ENCODE measurements around the gene WFIKKN1. TPM values are rescaled to one million over a fixed set of nuclear protein-coding genes. Genes with fewer than 3 reads are reported as not detected.

WFIKKN1 gene
- total and polyA plus RNA-seq, 2 of the 4 experiments (the other 2 are of a cell fraction) = 0.10 TPM; not detected in 1

GRCh38 chr16:582218-582613 is 48.6 kb upstream of the WFIKKN1 start:
- H4K8ac ChIP-seq (ENCODE audit: low read depth in 2 of 2, low read length in 2 of 2) = no peak overlapping the region
- H3K4ac ChIP-seq (ENCODE audit: low read depth, low read length) = no peak overlapping the region
- no peak overlapping the region for H2AK5ac ChIP-seq (ENCODE audit: low read depth, low read length)
- TF ChIP-seq, protein P1, sequence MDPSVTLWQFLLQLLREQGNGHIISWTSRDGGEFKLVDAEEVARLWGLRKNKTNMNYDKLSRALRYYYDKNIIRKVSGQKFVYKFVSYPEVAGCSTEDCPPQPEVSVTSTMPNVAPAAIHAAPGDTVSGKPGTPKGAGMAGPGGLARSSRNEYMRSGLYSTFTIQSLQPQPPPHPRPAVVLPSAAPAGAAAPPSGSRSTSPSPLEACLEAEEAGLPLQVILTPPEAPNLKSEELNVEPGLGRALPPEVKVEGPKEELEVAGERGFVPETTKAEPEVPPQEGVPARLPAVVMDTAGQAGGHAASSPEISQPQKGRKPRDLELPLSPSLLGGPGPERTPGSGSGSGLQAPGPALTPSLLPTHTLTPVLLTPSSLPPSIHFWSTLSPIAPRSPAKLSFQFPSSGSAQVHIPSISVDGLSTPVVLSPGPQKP (IDR thresholded peaks at IDR 0.05; ENCODE audit: borderline replicate concordance, low read depth, low read length) = no peak
- TF ChIP-seq CHD1 (IDR thresholded peaks at IDR 0.05; ENCODE audit: low read depth, low read length) (no peak), BHLHE40 (IDR thresholded peaks at IDR 0.05; ENCODE audit: low read depth, low read length) (no peak)
- peaks cover 0 to 11% of the 10 kb centered on the region in 2 experiments; a peak in 2 of 4 replicates for H3K79me1 ChIP-seq (ENCODE audit: low read depth in 1 of 2, low read length in 2 of 2)
- peaks cover 9% of the 10 kb centered on the region; the same call in 1 of the 2 replicates for H3K9me1 ChIP-seq (ENCODE audit: insufficient read depth, low read length)
- H2BK20ac ChIP-seq (ENCODE audit: low read depth, low read length) = no peak overlapping the region
- no peak for DNase-seq
- H3K4me1 ChIP-seq (ENCODE audit: control insufficient read depth, insufficient read depth, low read length) = peaks cover 6% of the 10 kb centered on the region; the same call in 1 of the 2 replicates
- no peak overlapping the region for H3K27ac ChIP-seq (ENCODE audit: insufficient read depth, low read length)
- CTCF ChIA-PET = no interaction called here
- in situ Hi-C loops (cut with MboI; ENCODE audit: low sequenced_read_pairs) (no loop called here), intact Hi-C loops (cut with micrococcal nuclease) (no loop called here), dilution Hi-C loops (cut with HindIII; ENCODE audit: low sequenced_read_pairs, unreplicated experiment) (no loop called here)
- ATAC-seq (ENCODE audit: low read depth) = no peak
- H3K9me3 ChIP-seq (ENCODE audit: control insufficient read depth, insufficient read depth, low read length) = no peaks in the 10 kb centered on the region
- BruUV-seq (replicated peaks) = no TSS peak
- H3K18ac ChIP-seq (ENCODE audit: low read depth, low read length) = no peak overlapping the region
- H3K27me3 ChIP-seq (ENCODE audit: control insufficient read depth, insufficient read depth, low read length) = no peaks in the 10 kb centered on the region
- H2AK9ac ChIP-seq (replicated peaks; ENCODE audit: low read depth, low read length, poor library complexity) = no peak overlapping the region
- H4K5ac ChIP-seq (ENCODE audit: low read depth, low read length) = no peak overlapping the region
- no peaks in the 10 kb centered on the region for H4K20me1 ChIP-seq (ENCODE audit: insufficient read depth, low read length)
- H2AFZ ChIP-seq (replicated peaks; ENCODE audit: low read length, poor library complexity) = no peak overlapping the region
- H3K9ac ChIP-seq (ENCODE audit: low read depth, low read length) = no peak overlapping the region
- peaks cover 7% of the 10 kb centered on the region; the same call in 1 of the 2 replicates for H3K36me3 ChIP-seq (ENCODE audit: control insufficient read depth, insufficient read depth, low read length)
- WGBS, 2 experiments (ENCODE audit: extremely low coverage in 2 of 2, insufficient read length in 1 of 2) = 100% methylated on average over 1 of the region's 18 CpGs; no CpG with 5 or more reads in 1 of the 2 experiments
- H3K23ac ChIP-seq (ENCODE audit: low read depth, low read length) = no peak overlapping the region
- no peak overlapping the region for H3K4me3 ChIP-seq (ENCODE audit: insufficient read depth, low read depth, low read length)
- H3K14ac ChIP-seq (replicated peaks; ENCODE audit: low read depth, low read length) = no peak overlapping the region
- no peak overlapping the region for H3K56ac ChIP-seq (ENCODE audit: extremely low read depth, insufficient read depth, low read length)
- no peak overlapping the region for H2BK15ac ChIP-seq (ENCODE audit: low read depth, low read length)
- H4K91ac ChIP-seq (ENCODE audit: insufficient read depth, low read depth, low read length) = no peak overlapping the region
- no peak overlapping the region for H3K4me2 ChIP-seq (ENCODE audit: low read depth, low read length)
- POLR2A ChIA-PET (ENCODE audit: unreplicated experiment) = no interaction called here
- H2BK120ac ChIP-seq (ENCODE audit: low read depth, low read length) = no peak overlapping the region
- no peak overlapping the region for H2BK5ac ChIP-seq (ENCODE audit: low read depth, low read length, poor library complexity, severe bottlenecking)
